ENCODE data around the gene MCC. TPM values are rescaled to one million over a fixed set of nuclear protein-coding genes. Genes with fewer than 3 reads are reported as not detected.

The MCC gene
- total and polyA plus RNA-seq, 4 donors, result 9.0 to 47.3 (median 14.7) TPM

DNA sequence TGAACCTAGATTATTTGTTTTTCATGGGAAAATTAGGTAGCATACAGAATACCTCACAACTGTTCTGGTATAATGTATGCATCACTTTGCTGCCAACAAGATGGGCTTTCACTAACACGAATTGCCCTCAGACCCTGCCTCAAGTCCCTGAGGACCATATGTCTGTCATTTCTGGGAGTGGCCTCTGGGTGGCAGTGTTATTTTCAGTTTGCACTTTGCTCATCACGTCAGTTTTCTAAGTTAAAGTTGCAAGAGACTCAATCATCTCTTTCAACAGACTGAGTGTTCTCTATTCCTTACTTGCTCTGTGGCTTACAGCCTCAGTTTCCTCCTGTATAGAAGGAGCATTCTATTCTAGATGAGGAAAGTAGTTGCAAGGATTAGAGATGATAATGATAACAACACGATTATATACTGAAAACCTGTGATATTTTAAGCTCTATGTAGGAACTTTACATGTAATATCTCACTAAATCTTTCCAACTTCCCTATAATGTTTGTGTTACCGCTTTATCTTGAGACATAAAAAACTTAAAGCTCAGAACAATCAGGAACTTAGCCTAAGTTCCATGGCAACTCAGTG lies 109.2 kb downstream of the MCC start:
- Histone ChIP-seq H3K36me3 (ENCODE audit: control insufficient read depth in 4 of 4, insufficient read depth in 3 of 4, low read depth in 1 of 4, low read length in 3 of 4) (no peaks in the 10 kb centered on the region), H3K4me3 (ENCODE audit: low read depth in 1 of 3, low read length in 3 of 3) (no peak overlapping the region), H3K27me3 (ENCODE audit: control insufficient read depth in 4 of 4, insufficient read depth in 4 of 4, low read length in 3 of 4) (no peaks in the 10 kb centered on the region), H3K9ac (ENCODE audit: low read depth in 1 of 2, low read length in 2 of 2) (no peak overlapping the region), H3K27ac (ENCODE audit: low read depth in 1 of 2, low read length in 2 of 2) (no peak overlapping the region), H3K4me1 (ENCODE audit: control insufficient read depth in 4 of 4, insufficient read depth in 4 of 4, low read length in 3 of 4) (peaks cover 0 to 4% (median 0%) of the 10 kb centered on the region in 4 donors), H3K9me3 (ENCODE audit: control insufficient read depth in 4 of 4, low read length in 3 of 4) (no peaks in the 10 kb centered on the region)
- WGBS, result 18% methylated on average over 4 of the region's 4 CpGs
- TF ChIP-seq GABPA (IDR thresholded peaks at IDR 0.05 in 1 of 2, conservative IDR thresholded peaks at IDR 0.05 in 1 of 2) (no peak), RAD21 (IDR thresholded peaks at IDR 0.05) (peak; percentile 86 to 89), HNF4G (IDR thresholded peaks at IDR 0.05) (peak; percentile 22), YY1 (IDR thresholded peaks at IDR 0.05) (no peak), RXRA (IDR thresholded peaks at IDR 0.05) (no peak), TAF1 (conservative IDR thresholded peaks at IDR 0.05) (no peak), HNF4A (conservative IDR thresholded peaks at IDR 0.05) (peak; percentile 64 to 76)
- TF ChIP-seq, protein P1, sequence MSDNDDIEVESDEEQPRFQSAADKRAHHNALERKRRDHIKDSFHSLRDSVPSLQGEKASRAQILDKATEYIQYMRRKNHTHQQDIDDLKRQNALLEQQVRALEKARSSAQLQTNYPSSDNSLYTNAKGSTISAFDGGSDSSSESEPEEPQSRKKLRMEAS (IDR thresholded peaks at IDR 0.05), result no peak
- TF ChIP-seq, protein P2, sequence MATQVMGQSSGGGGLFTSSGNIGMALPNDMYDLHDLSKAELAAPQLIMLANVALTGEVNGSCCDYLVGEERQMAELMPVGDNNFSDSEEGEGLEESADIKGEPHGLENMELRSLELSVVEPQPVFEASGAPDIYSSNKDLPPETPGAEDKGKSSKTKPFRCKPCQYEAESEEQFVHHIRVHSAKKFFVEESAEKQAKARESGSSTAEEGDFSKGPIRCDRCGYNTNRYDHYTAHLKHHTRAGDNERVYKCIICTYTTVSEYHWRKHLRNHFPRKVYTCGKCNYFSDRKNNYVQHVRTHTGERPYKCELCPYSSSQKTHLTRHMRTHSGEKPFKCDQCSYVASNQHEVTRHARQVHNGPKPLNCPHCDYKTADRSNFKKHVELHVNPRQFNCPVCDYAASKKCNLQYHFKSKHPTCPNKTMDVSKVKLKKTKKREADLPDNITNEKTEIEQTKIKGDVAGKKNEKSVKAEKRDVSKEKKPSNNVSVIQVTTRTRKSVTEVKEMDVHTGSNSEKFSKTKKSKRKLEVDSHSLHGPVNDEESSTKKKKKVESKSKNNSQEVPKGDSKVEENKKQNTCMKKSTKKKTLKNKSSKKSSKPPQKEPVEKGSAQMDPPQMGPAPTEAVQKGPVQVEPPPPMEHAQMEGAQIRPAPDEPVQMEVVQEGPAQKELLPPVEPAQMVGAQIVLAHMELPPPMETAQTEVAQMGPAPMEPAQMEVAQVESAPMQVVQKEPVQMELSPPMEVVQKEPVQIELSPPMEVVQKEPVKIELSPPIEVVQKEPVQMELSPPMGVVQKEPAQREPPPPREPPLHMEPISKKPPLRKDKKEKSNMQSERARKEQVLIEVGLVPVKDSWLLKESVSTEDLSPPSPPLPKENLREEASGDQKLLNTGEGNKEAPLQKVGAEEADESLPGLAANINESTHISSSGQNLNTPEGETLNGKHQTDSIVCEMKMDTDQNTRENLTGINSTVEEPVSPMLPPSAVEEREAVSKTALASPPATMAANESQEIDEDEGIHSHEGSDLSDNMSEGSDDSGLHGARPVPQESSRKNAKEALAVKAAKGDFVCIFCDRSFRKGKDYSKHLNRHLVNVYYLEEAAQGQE (IDR thresholded peaks at IDR 0.05), result no peak
- TF ChIP-seq, protein P3, sequence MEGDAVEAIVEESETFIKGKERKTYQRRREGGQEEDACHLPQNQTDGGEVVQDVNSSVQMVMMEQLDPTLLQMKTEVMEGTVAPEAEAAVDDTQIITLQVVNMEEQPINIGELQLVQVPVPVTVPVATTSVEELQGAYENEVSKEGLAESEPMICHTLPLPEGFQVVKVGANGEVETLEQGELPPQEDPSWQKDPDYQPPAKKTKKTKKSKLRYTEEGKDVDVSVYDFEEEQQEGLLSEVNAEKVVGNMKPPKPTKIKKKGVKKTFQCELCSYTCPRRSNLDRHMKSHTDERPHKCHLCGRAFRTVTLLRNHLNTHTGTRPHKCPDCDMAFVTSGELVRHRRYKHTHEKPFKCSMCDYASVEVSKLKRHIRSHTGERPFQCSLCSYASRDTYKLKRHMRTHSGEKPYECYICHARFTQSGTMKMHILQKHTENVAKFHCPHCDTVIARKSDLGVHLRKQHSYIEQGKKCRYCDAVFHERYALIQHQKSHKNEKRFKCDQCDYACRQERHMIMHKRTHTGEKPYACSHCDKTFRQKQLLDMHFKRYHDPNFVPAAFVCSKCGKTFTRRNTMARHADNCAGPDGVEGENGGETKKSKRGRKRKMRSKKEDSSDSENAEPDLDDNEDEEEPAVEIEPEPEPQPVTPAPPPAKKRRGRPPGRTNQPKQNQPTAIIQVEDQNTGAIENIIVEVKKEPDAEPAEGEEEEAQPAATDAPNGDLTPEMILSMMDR (IDR thresholded peaks at IDR 0.05; ENCODE audit: low read depth, low read length, missing input control), result peak; percentile 76
- DNase-seq (ENCODE audit: low spot score), result peak; percentile 49

DNA sequence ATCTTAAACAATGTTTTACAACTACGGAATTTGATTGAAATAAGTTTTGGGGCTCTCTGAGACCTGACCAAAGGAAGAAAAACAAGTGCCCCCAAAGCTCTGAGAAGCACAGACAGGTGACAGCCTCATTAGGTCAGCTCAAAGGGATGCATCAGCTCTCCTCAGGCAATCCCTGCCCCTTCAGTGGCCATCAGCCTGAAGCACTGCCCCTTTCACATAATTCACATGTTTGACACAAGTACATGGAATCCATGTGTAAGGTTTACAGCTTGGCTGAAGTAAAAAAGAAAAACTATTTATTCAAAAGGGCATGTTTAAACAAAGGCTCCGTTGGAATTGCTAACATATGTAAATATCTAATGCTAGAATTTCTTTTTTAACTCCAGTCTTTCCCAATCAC lies 109.7 kb downstream of the MCC start:
- no peaks in the 10 kb centered on the region for H3K36me3 ChIP-seq (ENCODE audit: control insufficient read depth in 4 of 4, insufficient read depth in 3 of 4, low read depth in 1 of 4, low read length in 3 of 4)

More for the DNA sequence above, 109.7 kb downstream of the MCC start:
- H3K9me3 ChIP-seq (ENCODE audit: control insufficient read depth in 4 of 4, low read length in 3 of 4), result no peaks in the 10 kb centered on the region
- no peak overlapping the region for H3K9ac ChIP-seq (ENCODE audit: low read depth in 1 of 2, low read length in 2 of 2)
- H3K4me3 ChIP-seq (ENCODE audit: low read depth in 1 of 3, low read length in 3 of 3), result no peak overlapping the region
- H3K4me1 ChIP-seq (ENCODE audit: control insufficient read depth in 4 of 4, insufficient read depth in 4 of 4, low read length in 3 of 4), result peaks cover 0 to 4% (median 0%) of the 10 kb centered on the region in 4 donors
- no peak overlapping the region for H3K27ac ChIP-seq (ENCODE audit: low read depth in 1 of 2, low read length in 2 of 2)
- no peak for DNase-seq (ENCODE audit: low spot score)
- WGBS, result 39% methylated on average over 2 of the region's 2 CpGs
- no peaks in the 10 kb centered on the region for H3K27me3 ChIP-seq (ENCODE audit: control insufficient read depth in 4 of 4, insufficient read depth in 4 of 4, low read length in 3 of 4)
- TF ChIP-seq, protein P1 (IDR thresholded peaks at IDR 0.05), result no peak
- TF ChIP-seq RXRA (IDR thresholded peaks at IDR 0.05) (no peak), JUND (IDR thresholded peaks at IDR 0.05) (no peak), HNF4G (IDR thresholded peaks at IDR 0.05) (no peak), EGR1 (IDR thresholded peaks at IDR 0.05; ENCODE audit: low read depth in 2 of 2) (no peak), FOXA1 (IDR thresholded peaks at IDR 0.05) (no peak), TAF1 (conservative IDR thresholded peaks at IDR 0.05) (no peak), HNF4A (conservative IDR thresholded peaks at IDR 0.05) (no peak), NR2F2 (IDR thresholded peaks at IDR 0.05) (no peak)
- TF ChIP-seq, protein P4, sequence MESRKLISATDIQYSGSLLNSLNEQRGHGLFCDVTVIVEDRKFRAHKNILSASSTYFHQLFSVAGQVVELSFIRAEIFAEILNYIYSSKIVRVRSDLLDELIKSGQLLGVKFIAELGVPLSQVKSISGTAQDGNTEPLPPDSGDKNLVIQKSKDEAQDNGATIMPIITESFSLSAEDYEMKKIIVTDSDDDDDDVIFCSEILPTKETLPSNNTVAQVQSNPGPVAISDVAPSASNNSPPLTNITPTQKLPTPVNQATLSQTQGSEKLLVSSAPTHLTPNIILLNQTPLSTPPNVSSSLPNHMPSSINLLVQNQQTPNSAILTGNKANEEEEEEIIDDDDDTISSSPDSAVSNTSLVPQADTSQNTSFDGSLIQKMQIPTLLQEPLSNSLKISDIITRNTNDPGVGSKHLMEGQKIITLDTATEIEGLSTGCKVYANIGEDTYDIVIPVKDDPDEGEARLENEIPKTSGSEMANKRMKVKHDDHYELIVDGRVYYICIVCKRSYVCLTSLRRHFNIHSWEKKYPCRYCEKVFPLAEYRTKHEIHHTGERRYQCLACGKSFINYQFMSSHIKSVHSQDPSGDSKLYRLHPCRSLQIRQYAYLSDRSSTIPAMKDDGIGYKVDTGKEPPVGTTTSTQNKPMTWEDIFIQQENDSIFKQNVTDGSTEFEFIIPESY (IDR thresholded peaks at IDR 0.05), result no peak
- TF ChIP-seq, protein P5, sequence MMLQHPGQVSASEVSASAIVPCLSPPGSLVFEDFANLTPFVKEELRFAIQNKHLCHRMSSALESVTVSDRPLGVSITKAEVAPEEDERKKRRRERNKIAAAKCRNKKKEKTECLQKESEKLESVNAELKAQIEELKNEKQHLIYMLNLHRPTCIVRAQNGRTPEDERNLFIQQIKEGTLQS (IDR thresholded peaks at IDR 0.05), result no peak

Measured in liver (tissue), 9 donors.